Measurements from ENCODE around the gene HSPA1B. TPM values are rescaled to one million over a fixed set of nuclear protein-coding genes. Genes with fewer than 3 reads are reported as not detected.
"Not testable (repeated sequence)": the region's sequence is repeated elsewhere in the genome, so short reads cannot be mapped to it uniquely, and the experiment has no call there.

Gene HSPA1B
- total and polyA plus RNA-seq, 2 donors (not counting 1 experiment from before 2014, with no cell fraction given), result 79.2 to 145 TPM

DNA sequence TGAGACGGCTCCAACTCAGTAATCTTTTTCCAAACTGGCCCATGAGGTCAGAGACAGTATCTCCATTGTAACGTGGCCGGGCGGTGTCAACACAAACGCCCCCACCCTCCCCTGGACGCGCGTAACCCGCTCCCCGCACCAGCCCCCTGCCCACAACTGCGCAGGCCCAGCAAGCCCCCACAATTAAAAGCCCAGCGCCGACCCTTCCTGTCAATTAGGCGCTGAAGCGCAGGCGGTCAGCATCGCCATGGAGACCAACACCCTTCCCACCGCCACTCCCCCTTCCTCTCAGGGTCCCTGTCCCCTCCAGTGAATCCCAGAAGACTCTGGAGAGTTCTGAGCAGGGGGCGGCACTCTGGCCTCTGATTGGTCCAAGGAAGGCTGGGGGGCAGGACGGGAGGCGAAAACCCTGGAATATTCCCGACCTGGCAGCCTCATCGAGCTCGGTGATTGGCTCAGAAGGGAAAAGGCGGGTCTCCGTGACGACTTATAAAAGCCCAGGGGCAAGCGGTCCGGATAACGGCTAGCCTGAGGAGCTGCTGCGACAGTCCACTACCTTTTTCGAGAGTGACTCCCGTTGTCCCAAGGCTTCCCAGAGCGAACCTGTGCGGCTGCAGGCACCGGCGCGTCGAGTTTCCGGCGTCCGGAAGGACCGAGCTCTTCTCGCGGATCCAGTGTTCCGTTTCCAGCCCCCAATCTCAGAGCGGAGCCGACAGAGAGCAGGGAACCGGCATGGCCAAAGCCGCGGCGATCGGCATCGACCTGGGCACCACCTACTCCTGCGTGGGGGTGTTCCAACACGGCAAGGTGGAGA, 12.3 kb upstream of the HSPA1B start, which contains the start of the genes HSPA1A and HSPA1L:
Gene HSPA1A, plus strand, starts transcription at position 519 of the 814 bp plus-strand sequence. Its CDS starts 214 bp downstream, at position 733.
Gene HSPA1L, minus strand, starts transcription at position 259 of the 814 bp plus-strand sequence. CDS start 3,311 bp downstream, outside the sequence.
- POLR2A ChIA-PET, result interaction anchor here (0.6 to 2.9 kb wide), 16 partner anchors 9 to 247 kb away, joined by 3 to 37 read pairs (median 6); partner anchors contain the start of genes DDAH2, LSM2, MPIG6B and MSH5
- H3K9ac ChIP-seq (ENCODE audit: low read length), result peak within 1 kb of the TSS; percentile 69
- DNase-seq (peak; percentile 74), ATAC-seq (ENCODE audit: low read depth) (peak; percentile 59)
- intact Hi-C loops (cut with micrococcal nuclease), result loop anchor here (2.0 to 5.0 kb wide), 3 partner anchors 16 to 47 kb away; partner anchors contain the start of gene NEU1
- Mint-ChIP-seq H3K27ac (peak within 1 kb of the TSS; percentile 93), H3K9me3 (ENCODE audit: insufficient read depth) (no peaks in the 10 kb centered on the region), H3K4me3 (peak within 1 kb of the TSS; percentile 96), H3K27me3 (no peaks in the 10 kb centered on the region), H3K4me1 (peaks cover 22% of the 10 kb centered on the region)
- TF ChIP-seq, protein P1, sequence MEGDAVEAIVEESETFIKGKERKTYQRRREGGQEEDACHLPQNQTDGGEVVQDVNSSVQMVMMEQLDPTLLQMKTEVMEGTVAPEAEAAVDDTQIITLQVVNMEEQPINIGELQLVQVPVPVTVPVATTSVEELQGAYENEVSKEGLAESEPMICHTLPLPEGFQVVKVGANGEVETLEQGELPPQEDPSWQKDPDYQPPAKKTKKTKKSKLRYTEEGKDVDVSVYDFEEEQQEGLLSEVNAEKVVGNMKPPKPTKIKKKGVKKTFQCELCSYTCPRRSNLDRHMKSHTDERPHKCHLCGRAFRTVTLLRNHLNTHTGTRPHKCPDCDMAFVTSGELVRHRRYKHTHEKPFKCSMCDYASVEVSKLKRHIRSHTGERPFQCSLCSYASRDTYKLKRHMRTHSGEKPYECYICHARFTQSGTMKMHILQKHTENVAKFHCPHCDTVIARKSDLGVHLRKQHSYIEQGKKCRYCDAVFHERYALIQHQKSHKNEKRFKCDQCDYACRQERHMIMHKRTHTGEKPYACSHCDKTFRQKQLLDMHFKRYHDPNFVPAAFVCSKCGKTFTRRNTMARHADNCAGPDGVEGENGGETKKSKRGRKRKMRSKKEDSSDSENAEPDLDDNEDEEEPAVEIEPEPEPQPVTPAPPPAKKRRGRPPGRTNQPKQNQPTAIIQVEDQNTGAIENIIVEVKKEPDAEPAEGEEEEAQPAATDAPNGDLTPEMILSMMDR (IDR thresholded peaks at IDR 0.05), result no peak
- no peak for TF ChIP-seq EZH2 (IDR thresholded peaks at IDR 0.05; ENCODE audit: borderline replicate concordance, insufficient read depth, low read depth, low read length, poor library complexity, severe bottlenecking)
- H3K27me3 ChIP-seq (replicated peaks in 1 of 4; ENCODE audit: control extremely low read depth in 1 of 4, control insufficient read depth in 3 of 4, insufficient read depth in 4 of 4, low read length in 3 of 4), result no peaks in the 10 kb centered on the region
- H3K79me2 ChIP-seq (ENCODE audit: control insufficient read depth, insufficient read depth, low read length), result peaks cover 12% of the 10 kb centered on the region
- WGBS (ENCODE audit: insufficient coverage), result under 1% methylated on average over 48 of the region's 56 CpGs
- H3K36me3 ChIP-seq (replicated peaks in 1 of 2; ENCODE audit: control extremely low read depth in 1 of 2, control insufficient read depth in 1 of 2, extremely low read depth in 1 of 2, insufficient read depth in 2 of 2, low read length in 1 of 2), result no peaks in the 10 kb centered on the region
- H3K4me1 ChIP-seq (ENCODE audit: control insufficient read depth in 2 of 2, insufficient read depth in 2 of 2, low read length in 2 of 2), result peaks cover 15 to 30% of the 10 kb centered on the region in 2 donors
- CTCF ChIA-PET, result interaction anchor here (0.9 to 3.6 kb wide), 9 partner anchors 9 to 134 kb away, joined by 3 to 49 read pairs (median 4); partner anchors contain the start of genes DDAH2, LSM2, LY6G5C and VARS1
- H2AFZ ChIP-seq (ENCODE audit: insufficient read depth, low read depth, low read length, poor library complexity, severe bottlenecking), result peak within 1 kb of the TSS; percentile 87
- no peaks in the 10 kb centered on the region for H4K20me1 ChIP-seq (ENCODE audit: control insufficient read depth, insufficient read depth, low read length, poor library complexity, severe bottlenecking)
- H3K9me3 ChIP-seq (ENCODE audit: control extremely low read depth in 1 of 3, control insufficient read depth in 2 of 3, insufficient read depth in 1 of 3, low read length in 2 of 3), result no peaks in the 10 kb centered on the region
- peak within 1 kb of the TSS; percentile 94 for H3K4me2 ChIP-seq (replicated peaks; ENCODE audit: low read depth, low read length, poor library complexity, severe bottlenecking)
- peak within 1 kb of the TSS; percentile 11 to 73 for H3K27ac ChIP-seq (ENCODE audit: low read length in 2 of 2)
- H3K4me3 ChIP-seq (ENCODE audit: control extremely low read depth in 1 of 5, extremely low read depth in 1 of 5, insufficient read depth in 1 of 5, low read depth in 2 of 5, low read length in 4 of 5), result peak within 1 kb of the TSS; percentile 50 to 79 (median 73)

DNA sequence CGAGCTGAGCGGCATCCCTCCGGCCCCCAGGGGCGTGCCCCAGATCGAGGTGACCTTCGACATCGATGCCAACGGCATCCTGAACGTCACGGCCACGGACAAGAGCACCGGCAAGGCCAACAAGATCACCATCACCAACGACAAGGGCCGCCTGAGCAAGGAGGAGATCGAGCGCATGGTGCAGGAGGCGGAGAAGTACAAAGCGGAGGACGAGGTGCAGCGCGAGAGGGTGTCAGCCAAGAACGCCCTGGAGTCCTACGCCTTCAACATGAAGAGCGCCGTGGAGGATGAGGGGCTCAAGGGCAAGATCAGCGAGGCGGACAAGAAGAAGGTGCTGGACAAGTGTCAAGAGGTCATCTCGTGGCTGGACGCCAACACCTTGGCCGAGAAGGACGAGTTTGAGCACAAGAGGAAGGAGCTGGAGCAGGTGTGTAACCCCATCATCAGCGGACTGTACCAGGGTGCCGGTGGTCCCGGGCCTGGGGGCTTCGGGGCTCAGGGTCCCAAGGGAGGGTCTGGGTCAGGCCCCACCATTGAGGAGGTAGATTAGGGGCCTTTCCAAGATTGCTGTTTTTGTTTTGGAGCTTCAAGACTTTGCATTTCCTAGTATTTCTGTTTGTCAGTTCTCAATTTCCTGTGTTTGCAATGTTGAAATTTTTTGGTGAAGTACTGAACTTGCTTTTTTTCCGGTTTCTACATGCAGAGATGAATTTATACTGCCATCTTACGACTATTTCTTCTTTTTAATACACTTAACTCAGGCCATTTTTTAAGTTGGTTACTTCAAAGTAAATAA, 10.2 kb upstream of the HSPA1B start:
- H3K9ac ChIP-seq (ENCODE audit: low read length), result peak overlapping the region; percentile 58
- CTCF ChIA-PET, result interaction anchor here (1.2 kb wide), 1 partner anchor 13 kb away, joined by 10 read pairs; no protein-coding TSS in a partner anchor
- DNase-seq, result peak; percentile 62
- peaks cover 23 to 43% of the 10 kb centered on the region in 2 donors for H3K4me1 ChIP-seq (ENCODE audit: control insufficient read depth in 2 of 2, insufficient read depth in 2 of 2, low read length in 2 of 2)
- H3K27me3 Mint-ChIP-seq; ATAC-seq (ENCODE audit: low read depth); H3K79me2 ChIP-seq (ENCODE audit: control insufficient read depth, insufficient read depth, low read length); H3K9me3 ChIP-seq (ENCODE audit: control extremely low read depth in 1 of 3, control insufficient read depth in 2 of 3, insufficient read depth in 1 of 3, low read length in 2 of 3); H3K36me3 ChIP-seq (replicated peaks in 1 of 2; ENCODE audit: control extremely low read depth in 1 of 2, control insufficient read depth in 1 of 2, extremely low read depth in 1 of 2, insufficient read depth in 2 of 2, low read length in 1 of 2); H3K9me3 Mint-ChIP-seq (ENCODE audit: insufficient read depth); H4K20me1 ChIP-seq (ENCODE audit: control insufficient read depth, insufficient read depth, low read length, poor library complexity, severe bottlenecking); H3K27me3 ChIP-seq (replicated peaks in 1 of 4; ENCODE audit: control extremely low read depth in 1 of 4, control insufficient read depth in 3 of 4, insufficient read depth in 4 of 4, low read length in 3 of 4); POLR2A ChIA-PET: not testable (repeated sequence)
- peak overlapping the region; percentile 41 to 47 for H3K27ac ChIP-seq (ENCODE audit: low read length in 2 of 2)
- Mint-ChIP-seq H3K4me1 (peaks cover 30% of the 10 kb centered on the region), H3K27ac (peak overlapping the region; percentile 74), H3K4me3 (peak overlapping the region; percentile 53)
- intact Hi-C loops (cut with micrococcal nuclease), result loop anchor here (5.0 kb wide), 1 partner anchor 45 kb away; the partner anchor contains the start of gene NEU1
- peak overlapping the region; percentile 40 for H3K4me2 ChIP-seq (replicated peaks; ENCODE audit: low read depth, low read length, poor library complexity, severe bottlenecking)
- peak overlapping the region; percentile 39 to 79 (median 42) for H3K4me3 ChIP-seq (ENCODE audit: control extremely low read depth in 1 of 5, extremely low read depth in 1 of 5, insufficient read depth in 1 of 5, low read depth in 2 of 5, low read length in 4 of 5)
- WGBS (ENCODE audit: insufficient coverage), result 16% methylated on average over 7 of the region's 37 CpGs
- H2AFZ ChIP-seq (ENCODE audit: insufficient read depth, low read depth, low read length, poor library complexity, severe bottlenecking), result peak overlapping the region; percentile 68

All from B cell (primary cell).